Measurements from ENCODE around the gene EOGT. TPM values are rescaled to one million over a fixed set of nuclear protein-coding genes. Genes with fewer than 3 reads are reported as not detected.

Gene EOGT
- polyA plus RNA-seq, 3 donors: 5.1 to 20.2 (median 16.9) TPM

GRCh38 chr3:68977486-68978167 lies 35.9 kb downstream of the EOGT start:
- H3K27ac ChIP-seq (ENCODE audit: low read depth, low read length): no peak overlapping the region
- 84 to 87% (median 86%) methylated on average over 8 of the region's 8 CpGs for WGBS, 3 donors

DNA sequence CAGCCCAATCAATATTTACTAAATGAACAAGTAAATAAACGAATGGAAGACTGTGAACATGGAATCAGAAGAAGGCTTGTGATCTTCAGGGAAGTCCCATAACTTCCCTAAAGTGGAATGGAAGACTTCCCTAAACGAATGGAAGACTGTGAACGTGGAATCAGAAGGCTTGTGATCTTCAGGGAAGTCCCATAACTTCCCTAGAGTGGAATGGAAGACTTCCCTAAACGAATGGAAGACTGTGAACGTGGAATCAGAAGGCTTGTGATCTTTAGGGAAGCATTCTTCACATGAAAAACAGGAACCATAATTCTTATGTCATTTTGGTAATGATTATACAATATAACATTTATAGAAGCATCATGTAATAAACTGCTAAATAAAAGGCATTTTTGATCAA lies 38.8 kb downstream of the EOGT start:
- no peak overlapping the region for H3K27ac ChIP-seq (ENCODE audit: low read depth, low read length)
- WGBS, 3 donors: 66 to 86% (median 73%) methylated on average over 5 of the region's 5 CpGs

DNA sequence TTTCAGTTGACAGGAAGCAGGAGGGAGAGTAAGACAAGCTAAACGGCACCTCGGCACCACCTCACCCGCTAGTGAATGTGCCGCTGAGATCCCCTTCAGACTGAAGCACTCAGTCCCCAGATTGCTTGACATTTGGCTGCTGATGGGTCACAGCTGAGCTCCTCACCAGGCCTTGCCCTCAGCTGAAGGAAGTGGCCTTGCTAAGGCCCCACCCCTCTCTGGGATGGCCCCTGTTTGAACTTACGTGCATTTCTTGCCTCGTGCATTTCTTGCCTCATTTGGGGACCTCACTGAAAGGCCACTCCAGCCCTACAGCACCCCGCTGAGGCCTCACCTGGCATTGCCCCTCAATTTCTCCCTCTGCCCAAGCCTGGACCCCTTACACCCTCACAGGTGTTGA lies 39.8 kb downstream of the EOGT start:
- no peak overlapping the region for H3K27ac ChIP-seq (ENCODE audit: low read depth, low read length)
- WGBS, 3 donors: 59 to 67% (median 59%) methylated on average over 7 of the region's 7 CpGs

- no peak overlapping the region for H3K27ac ChIP-seq (ENCODE audit: low read depth, low read length)
- 32 to 42% (median 36%) methylated on average over 11 of the region's 11 CpGs for WGBS, 3 donors
These were observed 41.0 kb downstream of the EOGT start for GRCh38 chr3:68972358-68972979.

DNA sequence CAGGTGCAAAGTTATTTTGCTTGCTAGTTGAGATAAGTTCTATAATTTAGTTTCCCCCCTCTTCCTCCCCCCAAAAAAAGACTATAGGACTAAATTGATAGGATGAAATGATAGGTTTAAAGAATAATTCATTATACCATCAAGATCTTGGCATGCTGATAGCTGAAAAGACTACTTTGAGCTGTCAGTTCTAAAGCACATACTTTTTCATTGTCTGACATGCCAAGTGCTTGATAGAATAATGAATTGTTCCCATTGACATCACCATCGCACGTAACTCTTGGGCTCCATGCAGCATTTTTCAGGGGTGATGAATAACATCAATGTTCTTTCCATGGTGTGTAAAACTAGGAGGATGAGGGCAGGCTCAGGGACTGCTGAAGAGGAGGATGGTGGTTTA lies 48.8 kb downstream of the EOGT start:
- 76 to 91% (median 86%) methylated on average over 2 of the region's 2 CpGs for WGBS, 3 donors
- no peak overlapping the region for H3K27ac ChIP-seq (ENCODE audit: low read depth, low read length)

DNA sequence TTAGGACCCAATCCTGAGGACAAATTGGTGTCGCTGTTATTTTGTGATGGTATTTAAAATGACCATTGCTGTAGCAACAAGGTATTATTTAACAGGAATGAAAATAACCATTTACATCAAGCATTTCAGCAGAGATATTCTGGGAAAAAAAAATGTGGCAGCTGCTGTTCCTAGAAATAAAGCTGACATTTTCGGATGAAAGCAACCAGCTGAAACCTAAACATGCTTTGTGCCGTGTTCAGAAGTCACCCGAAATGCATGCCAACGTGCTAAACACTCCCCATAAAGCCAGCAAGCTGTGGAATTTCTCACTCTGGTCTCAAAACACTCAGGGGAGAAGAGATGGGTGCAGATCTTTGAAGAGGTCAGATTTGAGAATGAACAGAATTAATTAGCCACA lies 49.6 kb downstream of the EOGT start:
- no peak overlapping the region for H3K27ac ChIP-seq (ENCODE audit: low read depth, low read length)
- 37 to 44% (median 42%) methylated on average over 5 of the region's 5 CpGs for WGBS, 3 donors

- H3K27ac ChIP-seq (ENCODE audit: low read depth, low read length): no peak overlapping the region
These were observed 50.1 kb downstream of the EOGT start for GRCh38 chr3:68963376-68963775.

GRCh38 chr3:68958932-68959331 lies 54.6 kb downstream of the EOGT start:
- 44 to 60% (median 47%) methylated on average over 3 of the region's 3 CpGs for WGBS, 3 donors
- H3K27ac ChIP-seq (ENCODE audit: low read depth, low read length): no peak overlapping the region

GRCh38 chr3:68957895-68958294 lies 55.6 kb downstream of the EOGT start:
- no peak overlapping the region for H3K27ac ChIP-seq (ENCODE audit: low read depth, low read length)
- 69 to 82% (median 75%) methylated on average over 3 of the region's 3 CpGs for WGBS, 3 donors

DNA sequence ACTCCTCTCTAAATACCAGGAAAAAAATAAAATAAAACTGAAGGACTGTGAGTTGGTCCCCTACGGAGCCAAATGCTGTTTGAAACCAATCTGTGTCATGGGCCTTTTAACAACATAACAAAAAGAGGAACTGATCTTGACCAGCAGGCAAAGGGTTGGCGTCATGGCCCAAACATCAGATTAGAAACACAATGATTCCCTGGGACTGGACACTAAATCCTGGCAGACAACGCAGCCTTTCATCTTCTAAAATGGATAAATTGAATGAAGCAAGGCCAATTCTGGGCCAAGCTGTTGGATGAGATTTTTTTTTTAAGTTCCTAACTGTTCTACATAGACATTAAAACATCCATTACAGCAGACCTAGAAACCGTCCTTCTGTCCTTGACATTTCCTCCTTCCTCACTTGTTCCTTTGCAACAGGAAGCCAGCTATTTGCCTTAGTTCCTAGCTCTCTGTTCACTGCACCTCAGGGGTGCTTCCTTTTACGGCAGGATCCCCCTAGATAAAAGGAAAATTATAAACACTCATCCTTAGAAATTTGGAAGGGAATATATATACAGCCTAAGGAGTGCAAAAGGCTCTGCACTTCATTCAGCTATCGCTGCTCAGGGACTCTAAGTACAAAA lies 59.6 kb downstream of the EOGT start:
- no peak overlapping the region for H3K27ac ChIP-seq (ENCODE audit: low read depth, low read length)
- 50 to 66% (median 53%) methylated on average over 6 of the region's 6 CpGs for WGBS, 3 donors

DNA sequence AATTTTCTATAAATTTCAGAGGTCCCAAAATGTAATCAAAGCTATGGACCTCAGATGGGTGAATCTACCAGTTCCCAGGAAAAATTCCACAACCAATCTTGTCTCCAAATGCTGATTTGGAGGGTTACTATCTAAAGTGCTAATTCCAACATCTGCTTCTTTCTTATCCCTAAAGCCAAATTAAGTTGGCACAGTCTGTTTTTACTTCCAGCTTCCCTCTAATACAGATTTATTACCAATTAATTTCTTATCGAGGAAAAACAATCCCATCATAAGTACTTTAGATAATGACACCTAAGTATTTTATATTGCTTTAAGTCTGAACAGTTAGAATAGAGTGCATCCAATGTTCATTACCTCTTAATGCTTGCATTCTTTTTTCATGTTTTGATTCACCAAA lies 68.3 kb downstream of the EOGT start:
- 81 to 83% (median 83%) methylated on average over 1 of the region's 1 CpG for WGBS, 3 donors
- H3K27ac ChIP-seq (ENCODE audit: low read depth, low read length): no peak overlapping the region

- WGBS, 3 donors: 81 to 97% (median 94%) methylated on average over 1 of the region's 1 CpG
- H3K27ac ChIP-seq (ENCODE audit: low read depth, low read length): no peak overlapping the region
These were observed 69.6 kb downstream of the EOGT start for GRCh38 chr3:68943753-68944500.

- H3K27ac ChIP-seq (ENCODE audit: low read depth, low read length): no peak overlapping the region
- WGBS, 3 donors: 58 to 80% (median 80%) methylated on average over 6 of the region's 6 CpGs
These were observed 72.4 kb downstream of the EOGT start for GRCh38 chr3:68941055-68941454.

DNA sequence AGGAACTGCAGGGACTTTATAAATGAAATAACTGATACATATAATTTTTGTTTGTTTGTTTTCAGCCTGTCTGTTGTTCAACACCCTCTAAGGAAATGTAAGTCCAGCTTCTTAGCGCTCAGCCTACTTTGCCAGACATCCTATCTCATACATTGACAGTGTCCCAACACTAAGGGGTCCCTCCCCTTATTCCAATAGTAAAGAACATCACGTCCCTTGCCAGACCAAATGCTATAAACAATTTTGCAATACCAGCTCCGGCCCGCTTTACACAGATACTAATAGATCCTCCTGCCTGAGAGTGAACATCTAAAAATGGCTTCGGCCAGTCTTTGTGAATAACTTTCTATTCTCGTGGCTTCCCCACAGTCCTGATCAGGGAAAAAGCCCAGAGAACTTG lies 76.6 kb downstream of the EOGT start:
- no peak overlapping the region for H3K27ac ChIP-seq (ENCODE audit: low read depth, low read length)
- 66 to 84% (median 68%) methylated on average over 6 of the region's 6 CpGs for WGBS, 3 donors

GRCh38 chr3:68935778-68936177 lies 77.7 kb downstream of the EOGT start:
- 35 to 72% (median 62%) methylated on average over 6 of the region's 6 CpGs for WGBS, 3 donors
- no peak overlapping the region for H3K27ac ChIP-seq (ENCODE audit: low read depth, low read length)

- no peak overlapping the region for H3K27ac ChIP-seq (ENCODE audit: low read depth, low read length)
- WGBS, 3 donors: 3 to 5% (median 4%) methylated on average over 41 of the region's 41 CpGs
These were observed 81.9 kb downstream of the EOGT start for GRCh38 chr3:68931406-68932149.

All from adipose tissue (tissue), 3 donors.